ENCODE results near the gene ASPSCR1.

ASPSCR1 gene

GRCh38 chr17:81999976-82000802, 22.8 kb downstream of the ASPSCR1 start:
- no peak for DNase-seq

- DNase-seq, result no peak
Measured at GRCh38 chr17:82000803-82001570, 23.6 kb downstream of the ASPSCR1 start.

- no peak for DNase-seq
Measured at GRCh38 chr17:82001571-82002056, 24.2 kb downstream of the ASPSCR1 start.

GRCh38 chr17:82003411-82004381, 26.3 kb downstream of the ASPSCR1 start:
- DNase-seq, result no peak

GRCh38 chr17:82004517-82005455, 27.4 kb downstream of the ASPSCR1 start:
- DNase-seq, result no peak

- DNase-seq, result no peak
Measured at GRCh38 chr17:82005701-82006348, 28.4 kb downstream of the ASPSCR1 start.

GRCh38 chr17:82006468-82007227, 29.2 kb downstream of the ASPSCR1 start:
- DNase-seq, result no peak

GRCh38 chr17:82007228-82007494, 29.7 kb downstream of the ASPSCR1 start:
- no peak for DNase-seq

- no peak for DNase-seq
Measured at GRCh38 chr17:82007495-82008257, 30.2 kb downstream of the ASPSCR1 start.

- DNase-seq, result no peak
Measured at GRCh38 chr17:82008258-82008940, 31.0 kb downstream of the ASPSCR1 start.

GRCh38 chr17:82008941-82009405, 31.5 kb downstream of the ASPSCR1 start:
- DNase-seq, result no peak

GRCh38 chr17:82009413-82009812, 32.0 kb downstream of the ASPSCR1 start:
- DNase-seq, result no peak

GRCh38 chr17:82010575-82011525, 33.4 kb downstream of the ASPSCR1 start:
- DNase-seq, result no peak

GRCh38 chr17:82011617-82012187, 34.3 kb downstream of the ASPSCR1 start:
- no peak for DNase-seq

- DNase-seq, result no peak
Measured at GRCh38 chr17:82012261-82012639, 34.8 kb downstream of the ASPSCR1 start.

GRCh38 chr17:82012640-82013295, 35.3 kb downstream of the ASPSCR1 start:
- no peak for DNase-seq

GRCh38 chr17:82013341-82013740, 35.9 kb downstream of the ASPSCR1 start:
- no peak for DNase-seq

Data from CD4-positive, alpha-beta T cell treated with Interleukin-4 for 4 hours (primary cell).